HCT116 (cell line): Measurements from ENCODE around the gene NEMP2.

ENCODE experiments used
- CBX3 ChIP-seq: IDR thresholded peaks from 2 replicates; pipeline ENCODE4 v1.6.1; 2012; ENCODE audit warnings: low read depth
- CEBPB ChIP-seq: IDR thresholded peaks from 2 replicates; pipeline ENCODE4 v1.6.1; 2012; ENCODE audit warnings: low read depth
- EZH2 ChIP-seq: fragments of 200-600 bp; sonication (generic); IDR thresholded peaks from 2 replicates; pipeline ENCODE4 v1.6.1; 2017; ENCODE audit warnings: antibody characterized with exemption, mixed run types
- MAX ChIP-seq: IDR thresholded peaks from 2 replicates; pipeline ENCODE4 v1.6.1; 2012
- POLR2A ChIP-seq: IDR thresholded peaks from 2 replicates; pipeline ENCODE4 v1.7.0; 2011; ENCODE audit warnings: borderline replicate concordance; ENCODE audit not compliant: insufficient read depth, insufficient read length; ENCODE audit errors: extremely low read depth
- POLR2AphosphoS5 ChIP-seq: IDR thresholded peaks from 2 replicates; pipeline ENCODE4 v1.6.1; 2011; ENCODE audit warnings: mild to moderate bottlenecking, low read depth, low read length, moderate library complexity
- SIN3A ChIP-seq: IDR thresholded peaks from 2 replicates; pipeline ENCODE4 v1.6.1; 2012; ENCODE audit warnings: low read depth
- TCF7L2 ChIP-seq: IDR thresholded peaks from 2 replicates; pipeline ENCODE4 v1.7.0; 2011; ENCODE audit warnings: borderline replicate concordance, inconsistent platforms; ENCODE audit not compliant: insufficient read depth, insufficient read length; ENCODE audit errors: extremely low read depth
- YY1 ChIP-seq: IDR thresholded peaks from 2 replicates; pipeline ENCODE4 v1.6.1; 2011; ENCODE audit warnings: low read length, low read depth, moderate library complexity, mild to moderate bottlenecking; ENCODE audit not compliant: insufficient replicate concordance; ENCODE audit errors: extremely low read depth
- ZFX ChIP-seq: fragments of 450-650 bp; IDR thresholded peaks from 2 replicates; pipeline ENCODE4 v1.6.1; 2017
- TF ChIP-seq, protein P1 (sequence below), 3 experiments: fragments of 200-600 bp in 1 of 3; sonication (generic) in 1 of 3; IDR thresholded peaks in 2 of 3; conservative IDR thresholded peaks in 1 of 3; 2 replicates each; pipeline ENCODE4 v1.5.1; 2012 to 2017; ENCODE audit warnings: low read depth in 2 of 3, low read length in 2 of 3, antibody characterized with exemption in 1 of 3, borderline replicate concordance in 1 of 3, control low read depth in 1 of 3, mild to moderate bottlenecking in 1 of 3, mixed read lengths in 1 of 3, mixed run types in 1 of 3, moderate library complexity in 1 of 3; ENCODE audit not compliant: insufficient read depth in 1 of 3

DNA sequence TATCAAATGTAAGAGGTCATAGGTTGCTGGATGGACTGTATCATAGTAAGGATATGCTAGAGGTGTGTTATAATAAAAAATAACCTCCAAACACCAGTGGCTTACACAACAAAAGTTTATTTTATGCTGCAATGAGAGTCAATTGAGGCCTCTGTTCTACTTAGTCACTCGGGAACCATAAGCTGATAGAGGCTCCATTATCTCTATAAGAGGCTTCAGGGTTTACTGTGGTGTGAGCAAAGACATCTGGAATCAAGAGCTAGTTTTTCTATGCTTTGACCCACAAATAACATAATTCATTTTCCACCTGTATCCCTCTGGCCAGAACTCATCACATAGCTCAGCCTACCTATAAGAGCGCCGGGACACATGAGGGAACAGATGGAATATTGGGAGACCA, 47.5 kb upstream of the NEMP2 start:
- TF ChIP-seq ZFX: no peak
- TF ChIP-seq YY1: no peak
- TF ChIP-seq POLR2A: no peak
- no peak for TF ChIP-seq CBX3
- TF ChIP-seq, protein P1, sequence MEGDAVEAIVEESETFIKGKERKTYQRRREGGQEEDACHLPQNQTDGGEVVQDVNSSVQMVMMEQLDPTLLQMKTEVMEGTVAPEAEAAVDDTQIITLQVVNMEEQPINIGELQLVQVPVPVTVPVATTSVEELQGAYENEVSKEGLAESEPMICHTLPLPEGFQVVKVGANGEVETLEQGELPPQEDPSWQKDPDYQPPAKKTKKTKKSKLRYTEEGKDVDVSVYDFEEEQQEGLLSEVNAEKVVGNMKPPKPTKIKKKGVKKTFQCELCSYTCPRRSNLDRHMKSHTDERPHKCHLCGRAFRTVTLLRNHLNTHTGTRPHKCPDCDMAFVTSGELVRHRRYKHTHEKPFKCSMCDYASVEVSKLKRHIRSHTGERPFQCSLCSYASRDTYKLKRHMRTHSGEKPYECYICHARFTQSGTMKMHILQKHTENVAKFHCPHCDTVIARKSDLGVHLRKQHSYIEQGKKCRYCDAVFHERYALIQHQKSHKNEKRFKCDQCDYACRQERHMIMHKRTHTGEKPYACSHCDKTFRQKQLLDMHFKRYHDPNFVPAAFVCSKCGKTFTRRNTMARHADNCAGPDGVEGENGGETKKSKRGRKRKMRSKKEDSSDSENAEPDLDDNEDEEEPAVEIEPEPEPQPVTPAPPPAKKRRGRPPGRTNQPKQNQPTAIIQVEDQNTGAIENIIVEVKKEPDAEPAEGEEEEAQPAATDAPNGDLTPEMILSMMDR (IDR thresholded peaks at IDR 0.05 in 2 of 3, conservative IDR thresholded peaks at IDR 0.05 in 1 of 3; ENCODE audit: borderline replicate concordance in 1 of 3, insufficient read depth in 1 of 3, low read depth in 2 of 3, low read length in 2 of 3): no peak
- no peak for TF ChIP-seq EZH2
- no peak for TF ChIP-seq POLR2AphosphoS5
- TF ChIP-seq MAX: no peak
- TF ChIP-seq TCF7L2: no peak
- TF ChIP-seq CEBPB: no peak
- TF ChIP-seq SIN3A: no peak
